GM10847 (cell line): Measurements from ENCODE around the gene RPAP3.

Source experiments
- POLR2A ChIP-seq: IDR thresholded peaks from 2 replicates; pipeline ENCODE4 v1.6.1; 2011; ENCODE audit not compliant: insufficient read length; ENCODE audit errors: extremely low read depth

The RPAP3 gene

GRCh38 chr12:47612953-47613352, 92.9 kb downstream of the RPAP3 start:
- TF ChIP-seq POLR2A, result no peak

- no peak for TF ChIP-seq POLR2A
Measured at GRCh38 chr12:47611906-47612305, 93.9 kb downstream of the RPAP3 start.
